ENCODE measurements around the gene ERN1.
"Not testable (repeated sequence)": the region's sequence is repeated elsewhere in the genome, so short reads cannot be mapped to it uniquely, and the experiment has no call there.

Gene ERN1

DNA sequence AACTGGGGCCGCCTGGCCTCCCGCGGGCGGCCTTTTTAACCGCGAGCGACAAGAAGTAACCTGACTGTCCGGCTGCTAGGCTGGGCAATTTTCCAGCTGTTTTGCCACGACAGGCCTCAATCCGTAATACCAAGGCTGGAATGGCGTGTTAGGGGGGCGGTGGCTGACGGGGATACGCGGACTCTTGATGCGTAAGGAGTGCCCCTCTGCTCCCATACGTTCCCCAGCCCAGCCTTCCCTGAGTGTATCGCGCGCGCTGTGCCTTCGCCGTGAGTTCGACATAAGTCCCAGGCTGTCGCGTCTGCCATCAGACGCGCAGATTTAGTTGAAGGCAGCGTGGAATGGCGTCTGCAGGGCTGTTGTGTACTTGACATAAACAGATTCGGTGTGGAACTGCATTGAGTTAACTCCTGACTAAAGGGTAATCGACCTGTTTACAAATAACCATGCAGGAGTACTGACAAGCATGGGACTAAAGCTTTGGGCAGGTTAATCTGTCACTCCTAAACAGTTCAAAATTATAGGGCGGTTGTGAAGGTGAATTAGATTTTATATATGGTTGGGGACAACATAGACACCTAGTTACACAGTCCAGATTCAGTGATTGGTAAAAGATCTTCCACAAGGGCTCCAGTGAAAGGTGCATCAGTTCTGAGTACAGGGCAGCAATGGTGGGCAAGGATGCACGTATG, 16.6 kb upstream of the ERN1 start:
- intact Hi-C loops (cut with DNase I), result loop anchor here (5.0 kb wide), 2 partner anchors 56 to 136 kb away; no protein-coding TSS in a partner anchor
- DNase-seq, result peak; percentile 41 to 83 (median 65)

- DNase-seq, result peak; percentile 95 to 100 (median 99)
- intact Hi-C loops (cut with DNase I), result loop anchor here (5.0 kb wide), 2 partner anchors 56 to 136 kb away; no protein-coding TSS in a partner anchor
Observed at GRCh38 chr17:64145751-64146417, 15.9 kb upstream of the ERN1 start.

GRCh38 chr17:64145375-64145750, 15.4 kb upstream of the ERN1 start:
- DNase-seq, result no peak
- intact Hi-C loops (cut with DNase I), result loop anchor here (5.0 kb wide), 2 partner anchors 57 to 137 kb away; no protein-coding TSS in a partner anchor

- intact Hi-C loops (cut with DNase I), result loop anchor here (10.0 kb wide), 1 partner anchor 225 kb away; the partner anchor contains the start of genes CSHL1 and GH1
- DNase-seq, result no peak
Observed at GRCh38 chr17:64139542-64139941, 9.6 kb upstream of the ERN1 start.

DNA sequence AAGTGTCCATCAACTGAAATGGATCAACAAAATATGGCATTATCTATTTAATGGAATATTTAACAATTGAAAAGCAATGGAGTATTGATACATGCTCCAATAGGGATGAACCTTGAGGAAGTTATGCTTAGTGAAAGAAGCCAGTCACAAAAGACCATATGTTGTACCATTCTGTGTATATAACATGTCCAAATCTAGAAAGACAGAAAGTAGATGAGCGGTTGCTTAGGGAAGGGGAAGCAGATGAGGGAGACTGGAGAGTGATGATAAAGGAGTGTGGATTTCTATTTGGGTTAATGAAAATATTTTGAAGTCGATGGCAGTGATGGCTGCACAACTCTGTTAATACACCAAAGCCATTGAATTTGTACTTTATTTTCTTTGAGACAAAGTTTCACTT, 8.5 kb upstream of the ERN1 start:
- intact Hi-C loops (cut with DNase I), result loop anchor here (10.0 kb wide), 1 partner anchor 224 kb away; the partner anchor contains the start of genes CSHL1 and GH1
- DNase-seq, result no peak

GRCh38 chr17:64135000-64135399, 5.1 kb upstream of the ERN1 start:
- DNase-seq, result no peak
- intact Hi-C loops (cut with DNase I), result loop anchor here (5.0 to 10.0 kb wide), 2 partner anchors 108 to 220 kb away; partner anchors contain the start of genes CSHL1 and GH1

DNA sequence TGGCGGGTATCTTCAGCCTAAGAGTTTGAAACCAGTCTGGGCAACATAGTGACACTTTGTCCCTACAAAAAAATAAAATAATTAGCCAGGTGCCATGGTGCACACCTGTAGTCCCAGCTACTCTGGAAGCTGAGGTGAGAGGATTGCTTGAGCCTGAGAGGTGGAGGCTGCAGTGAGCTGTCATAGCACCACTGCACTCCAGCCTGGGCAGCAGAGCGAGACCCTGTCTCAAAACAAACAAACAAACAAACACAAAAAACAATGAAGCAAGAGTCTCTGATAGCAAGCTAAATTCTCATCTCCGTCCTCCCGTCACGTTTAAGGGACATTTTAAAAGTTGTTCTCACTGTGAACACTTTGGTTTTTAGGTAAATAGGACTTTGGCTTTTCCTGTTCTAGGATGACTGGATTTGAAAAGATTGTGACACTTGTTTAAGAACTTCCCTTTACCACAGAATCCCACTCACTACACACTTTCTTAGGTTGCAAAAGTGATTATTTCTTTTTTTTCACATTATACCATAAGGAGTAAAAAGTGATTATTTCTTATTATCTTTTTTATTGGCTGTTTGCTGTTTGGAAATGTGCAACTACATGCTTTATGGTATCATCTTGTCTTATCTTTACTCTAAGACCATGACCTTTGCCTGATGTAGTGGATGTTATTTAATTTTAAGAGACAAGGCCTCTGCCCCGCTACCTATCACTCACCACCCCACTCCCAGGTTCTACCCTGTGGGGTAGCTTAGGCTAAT, 4.4 kb upstream of the ERN1 start:
- DNase-seq, result no peak
- intact Hi-C loops (cut with DNase I), result loop anchor here (5.0 to 10.0 kb wide), 2 partner anchors 107 to 220 kb away; partner anchors contain the start of genes CSHL1 and GH1

- intact Hi-C loops (cut with DNase I), result loop anchor here (5.0 to 10.0 kb wide), 2 partner anchors 106 to 219 kb away; partner anchors contain the start of genes CSHL1 and GH1
- DNase-seq, result peak in 11 of 42 donors; percentile 17 to 63 (median 34)
Observed at GRCh38 chr17:64133546-64134215, 3.7 kb upstream of the ERN1 start.

GRCh38 chr17:64131606-64132270, 1.8 kb upstream of the ERN1 start:
- intact Hi-C loops (cut with DNase I), result loop anchor here (5.0 to 10.0 kb wide), 2 partner anchors 104 to 217 kb away; partner anchors contain the start of genes CSHL1 and GH1
- DNase-seq, result no peak

DNA sequence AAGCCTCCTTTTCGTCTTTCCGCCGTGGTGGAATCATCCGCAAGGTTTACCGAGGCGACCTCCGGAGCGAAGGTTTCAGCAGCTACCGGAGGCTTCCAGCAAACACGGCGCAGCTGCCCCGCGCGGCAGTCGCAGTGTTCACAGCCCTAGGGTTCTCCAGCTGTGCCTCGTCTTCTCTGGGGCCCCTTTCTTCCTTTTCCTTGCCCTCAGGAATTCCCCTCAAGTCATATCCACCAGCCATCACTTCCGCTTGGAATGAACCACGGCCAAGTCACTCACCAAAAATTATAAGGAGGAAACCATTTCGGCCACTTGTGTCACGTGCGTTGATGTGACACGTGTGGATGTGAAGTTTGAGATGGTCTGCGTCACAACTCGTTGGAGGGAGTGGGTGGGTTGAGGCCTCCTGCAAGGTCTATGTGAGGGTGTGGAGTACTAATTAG, 636 bp upstream of the ERN1 start:
- peak in 17 of 42 donors; percentile 16 to 57 (median 32) for DNase-seq
- intact Hi-C loops (cut with DNase I), result loop anchor here (5.0 to 10.0 kb wide), 2 partner anchors 103 to 216 kb away; partner anchors contain the start of genes CSHL1 and GH1

DNA sequence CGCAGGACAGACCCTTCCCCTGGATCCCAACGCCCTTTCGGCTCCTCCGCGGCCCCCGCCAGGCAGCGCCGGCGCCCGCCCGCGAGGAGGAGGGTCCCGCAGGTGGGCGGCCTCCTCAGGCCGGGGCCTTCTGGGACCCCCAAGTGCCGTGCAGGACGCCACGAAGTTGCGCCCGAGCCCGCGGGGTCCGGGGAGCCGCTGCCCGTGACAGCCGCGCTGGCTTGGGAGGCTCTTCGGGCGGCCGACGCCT, 504 bp downstream of the ERN1 start:
- peak in 1 of 42 donors; percentile 25 for DNase-seq
- intact Hi-C loops (cut with DNase I), result no loop called here

DNA sequence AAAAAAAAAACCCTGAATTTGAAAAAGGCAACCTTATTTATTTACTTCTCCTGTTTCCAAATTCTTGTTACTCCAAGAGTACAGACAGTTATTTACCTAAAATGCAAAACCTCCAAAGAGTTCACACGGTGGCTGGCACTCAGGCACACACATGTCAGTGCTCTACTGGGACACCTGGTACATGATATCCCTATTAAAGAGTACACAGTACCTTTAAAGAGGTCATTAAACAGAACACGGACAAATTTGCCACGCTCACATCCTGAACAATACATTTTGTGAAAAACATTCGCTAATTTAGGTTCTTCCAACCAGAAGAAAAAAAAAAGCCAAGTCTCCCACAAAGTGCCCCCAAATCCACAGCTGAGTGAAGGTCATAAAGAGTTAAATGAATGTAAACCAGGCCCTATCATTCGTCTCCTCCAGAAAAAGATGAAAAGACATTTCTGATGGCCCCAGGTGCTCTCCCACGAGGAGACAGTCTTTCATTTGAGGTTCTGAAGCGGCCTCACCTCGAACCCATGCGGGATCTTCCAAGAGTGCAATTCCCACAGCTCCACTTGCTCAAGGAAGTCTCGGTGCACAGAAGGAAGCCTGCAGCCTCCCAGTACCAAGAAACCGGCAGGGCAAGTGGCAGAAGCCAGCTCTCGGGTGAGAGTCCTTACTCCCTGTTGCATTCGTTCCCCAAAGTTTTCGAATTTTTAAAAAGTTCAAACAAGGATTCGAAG, 993 bp downstream of the ERN1 start:
- peak in 11 of 42 donors; percentile 10 to 52 (median 27) for DNase-seq
- intact Hi-C loops (cut with DNase I), result no loop called here

DNA sequence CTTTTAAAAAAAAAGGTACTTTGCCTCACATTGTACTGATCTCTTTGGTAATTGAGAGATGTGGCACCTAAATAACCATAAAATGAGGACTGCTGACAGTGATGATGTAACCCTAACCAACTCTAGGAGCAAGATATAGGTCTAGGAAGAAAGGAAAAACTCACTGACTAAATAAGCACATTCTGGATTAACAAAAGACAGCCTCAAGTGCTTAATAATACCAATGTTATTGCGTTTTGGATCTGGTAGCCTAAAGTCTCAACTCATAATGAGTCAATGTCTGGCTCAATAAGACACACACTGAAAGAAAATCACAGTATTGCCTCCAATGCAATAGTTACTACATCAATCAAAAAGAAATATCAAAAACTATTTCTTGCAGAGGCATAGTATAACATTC, 3.0 kb downstream of the ERN1 start:
- no peak for DNase-seq
- intact Hi-C loops (cut with DNase I), result no loop called here

DNA sequence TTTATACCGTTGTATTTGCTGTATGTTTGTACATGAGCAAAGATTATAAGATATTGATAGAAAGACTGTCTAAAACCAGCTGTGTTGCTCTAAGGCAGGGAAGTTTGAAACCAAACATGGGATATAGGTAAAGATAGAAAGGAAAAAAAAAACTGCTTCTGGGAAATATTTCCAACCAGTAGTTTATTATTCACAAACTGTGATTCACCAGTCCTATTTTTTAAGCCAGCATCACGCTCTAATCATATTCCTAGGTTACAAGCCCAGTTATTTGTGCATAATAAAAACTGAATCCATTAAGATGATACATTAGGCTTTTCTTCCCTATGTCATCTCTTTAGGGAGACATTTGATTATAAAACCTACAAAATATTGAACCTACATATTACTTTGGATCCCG, 4.0 kb downstream of the ERN1 start:
- no peak for DNase-seq
- intact Hi-C loops (cut with DNase I), result no loop called here

DNA sequence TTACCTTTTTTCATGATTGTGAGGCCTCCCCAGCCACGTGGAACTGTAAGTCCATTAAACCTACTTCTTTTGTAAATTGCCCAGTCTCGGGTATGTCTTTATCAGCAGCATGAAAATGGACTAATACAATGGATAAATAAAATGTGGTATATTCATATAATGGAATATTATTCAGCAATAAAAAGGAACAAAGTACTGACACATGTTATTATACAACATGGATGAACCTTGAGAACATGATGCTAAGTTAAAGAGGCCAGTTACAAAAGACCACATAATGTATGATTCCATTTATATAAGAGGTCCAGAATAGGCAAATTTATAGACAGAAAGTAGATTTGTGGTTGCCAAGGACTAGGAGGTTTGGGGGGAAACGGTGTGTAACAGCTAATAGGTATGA, 5.3 kb downstream of the ERN1 start:
- no peak for DNase-seq
- intact Hi-C loops (cut with DNase I), result no loop called here

DNA sequence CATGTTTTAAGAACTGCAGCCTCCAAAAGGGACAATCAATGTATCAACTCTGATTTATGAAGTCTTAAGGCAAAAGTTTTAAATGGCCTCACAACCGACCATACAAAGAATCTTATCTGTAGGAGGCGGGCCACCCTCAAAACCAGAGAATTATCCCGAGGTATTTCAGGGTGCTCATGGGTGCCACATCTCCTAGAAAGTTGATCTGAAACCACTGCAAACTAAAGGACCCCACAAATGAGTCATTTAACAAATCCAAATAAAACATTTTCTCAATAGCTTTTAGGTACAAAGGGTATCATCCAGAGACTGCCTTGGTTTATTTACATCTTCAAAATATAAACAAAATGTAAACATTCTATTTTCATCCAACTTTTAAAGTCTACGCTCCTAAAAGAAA, 6.8 kb downstream of the ERN1 start:
- no peak for DNase-seq
- intact Hi-C loops (cut with DNase I), result no loop called here

GRCh38 chr17:64120972-64121786, 8.8 kb downstream of the ERN1 start:
- intact Hi-C loops (cut with DNase I); DNase-seq: not testable (repeated sequence)
